GM12891 (cell line): ENCODE data around the gene PARD3.

Experiments
- PAX5 ChIP-seq: IDR thresholded peaks from 2 replicates; pipeline ENCODE4 v1.6.1; 2011; ENCODE audit warnings: low read length, moderate library complexity, mild to moderate bottlenecking; ENCODE audit not compliant: insufficient read depth, severe bottlenecking
- POLR2A ChIP-seq: IDR thresholded peaks from 2 replicates; pipeline ENCODE4 v1.6.1; 2011; ENCODE audit warnings: low read depth, low read length, control low read depth
- POLR2AphosphoS5 ChIP-seq: IDR thresholded peaks from 2 replicates; pipeline ENCODE4 v1.6.1; 2011; ENCODE audit warnings: low read depth, low read length, control low read depth
- SPI1 ChIP-seq: IDR thresholded peaks from 2 replicates; pipeline ENCODE4 v1.6.1; 2011; ENCODE audit warnings: low read depth, low read length, control low read depth
- TAF1 ChIP-seq: IDR thresholded peaks from 2 replicates; pipeline ENCODE4 v1.6.1; 2011; ENCODE audit warnings: low read depth, low read length, control low read depth

GRCh38 chr10:34334908-34335307 is 480.2 kb downstream of the PARD3 start:
- TF ChIP-seq POLR2A (no peak), POLR2AphosphoS5 (no peak), TAF1 (no peak), PAX5 (no peak), SPI1 (no peak)
